GM12873 (cell line): ENCODE results near the gene REC114.

ENCODE experiments used
- CTCF ChIP-seq: IDR thresholded peaks from 2 replicates; pipeline ENCODE4 v1.5.1; 2012; ENCODE audit warnings: low read depth, mild to moderate bottlenecking, moderate library complexity, low read length, control low read depth; ENCODE audit not compliant: insufficient read depth; ENCODE audit errors: missing control alignments

The REC114 gene

DNA sequence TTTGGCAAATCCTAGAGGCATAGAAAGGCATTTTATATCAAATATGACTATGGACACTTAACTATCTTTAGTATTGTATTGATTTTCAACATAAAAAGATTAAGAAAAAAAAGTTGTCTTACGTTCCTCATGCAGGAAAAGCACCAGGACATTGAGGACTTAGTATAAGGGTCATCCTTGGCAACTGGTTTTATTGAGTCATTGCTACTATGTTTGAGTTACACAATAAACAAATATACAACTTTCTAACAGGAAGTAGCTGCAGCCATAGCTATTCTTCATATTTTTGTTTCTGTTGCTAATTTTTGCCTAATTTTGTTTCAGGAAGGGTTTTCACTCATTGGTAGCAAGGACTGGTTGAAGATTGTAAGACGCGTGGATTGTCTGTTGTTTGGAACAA, 97.2 kb downstream of the REC114 start:
- no peak for TF ChIP-seq CTCF

DNA sequence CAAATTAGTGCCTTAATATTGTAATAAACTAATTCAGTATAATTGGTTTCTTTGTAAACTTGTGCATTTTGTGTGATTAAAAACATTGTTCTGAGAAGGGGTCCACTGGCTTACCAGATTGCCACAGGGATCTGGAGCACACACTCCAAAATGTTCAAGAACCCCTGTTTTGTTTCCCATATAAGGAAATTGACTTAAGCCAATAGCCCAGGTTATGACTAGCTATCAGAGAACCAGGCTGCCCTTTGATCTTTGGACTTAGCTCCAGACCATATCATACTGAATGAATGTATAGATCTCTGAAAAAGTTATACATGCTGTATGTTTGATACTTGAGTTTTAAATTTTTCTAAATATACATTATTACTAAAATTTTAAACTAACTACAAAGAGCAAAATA, 98.5 kb downstream of the REC114 start:
- no peak for TF ChIP-seq CTCF

DNA sequence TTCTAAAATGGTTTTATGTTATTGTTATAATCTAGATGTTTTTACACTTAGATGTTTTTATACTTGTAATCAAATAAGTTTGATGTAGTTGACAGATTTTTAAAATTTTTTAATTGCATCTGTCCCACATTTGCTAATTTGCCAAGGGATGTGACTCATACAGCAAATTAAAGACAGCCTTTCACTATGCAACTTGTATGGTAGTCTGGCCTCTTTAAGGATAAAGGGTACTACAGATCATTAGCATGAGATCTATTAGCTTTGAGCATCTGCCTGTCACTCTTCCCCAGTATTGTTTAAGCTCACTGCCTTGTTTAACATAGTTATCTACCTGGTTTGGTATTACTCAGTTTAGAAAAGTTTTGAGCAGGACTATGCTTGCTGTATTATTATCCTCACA, 107.2 kb downstream of the REC114 start:
- no peak for TF ChIP-seq CTCF

DNA sequence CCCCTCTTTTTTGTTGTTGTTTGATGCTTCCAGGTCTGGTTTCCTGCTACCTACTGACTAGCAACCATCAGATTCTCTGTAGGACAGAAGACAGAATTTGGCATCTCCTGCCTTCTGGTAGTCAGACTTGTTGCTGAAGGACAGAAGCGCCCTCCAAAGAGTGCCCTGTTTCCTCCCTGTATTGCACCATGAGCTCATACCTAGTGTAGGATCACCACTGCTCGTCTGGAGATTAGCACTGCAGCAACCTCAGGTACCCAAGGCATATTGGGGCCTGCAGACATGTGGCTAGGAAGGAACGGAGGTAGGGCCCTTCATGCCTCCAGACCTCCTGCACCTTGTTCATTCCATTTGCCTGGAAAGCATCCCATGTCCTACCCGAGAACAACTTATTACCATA, 112.1 kb downstream of the REC114 start:
- no peak for TF ChIP-seq CTCF

GRCh38 chr15:73558529-73558928, 115.6 kb downstream of the REC114 start:
- no peak for TF ChIP-seq CTCF

DNA sequence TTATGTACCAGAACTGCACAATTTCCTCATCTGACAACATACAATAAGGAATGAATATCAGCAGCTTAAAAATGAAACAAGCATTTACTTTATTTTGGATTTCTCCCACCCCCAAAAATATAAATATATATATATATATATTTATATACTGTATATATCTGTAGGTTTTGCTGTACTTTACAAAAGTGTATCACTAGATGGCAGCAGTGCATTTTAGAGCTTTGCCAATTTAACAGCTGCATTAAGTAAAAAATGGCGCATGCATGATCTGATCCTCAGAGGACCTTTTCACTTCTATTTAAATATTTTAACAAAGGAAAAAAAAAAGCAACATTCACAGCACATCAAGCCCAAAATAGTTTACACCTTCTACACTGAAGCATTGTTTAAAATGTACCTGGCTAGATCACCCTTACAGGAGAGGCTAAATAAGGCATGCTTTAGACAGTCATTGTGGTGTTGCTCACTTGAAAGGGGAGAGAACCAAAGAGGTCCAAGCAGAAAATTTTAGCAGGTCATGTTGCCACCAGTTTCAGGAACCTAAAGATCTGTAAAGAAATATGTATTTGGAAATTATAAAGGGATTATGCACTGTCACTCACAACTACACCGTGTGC, 117.6 kb downstream of the REC114 start:
- TF ChIP-seq CTCF, result peak; percentile 33

- no peak for TF ChIP-seq CTCF
These were observed 121.3 kb downstream of the REC114 start for GRCh38 chr15:73564255-73564654.
